Head of caudate nucleus (tissue), 42 donors: ENCODE results near the gene HSPB3.
"Not testable (repeated sequence)": the region's sequence is repeated elsewhere in the genome, so short reads cannot be mapped to it uniquely, and the experiment has no call there.

ENCODE experiments used
- DNase-seq, 42 donors: peaks; one replicate each; pipeline versions ENCODE4 v3.0.0 to v3.0.0-alpha.2; 2020 to 2021; ENCODE audit warnings: mixed read lengths in 7 of 42
- intact Hi-C: fragments of 100-400 bp; cut with DNase I; formaldehyde crosslinking; loops from one replicate; pipeline ENCODE4 v1.15.0; 2022

Gene HSPB3

GRCh38 chr5:54455413-54456157, at the start of gene HSPB3:
TSS of gene HSPB3 (plus strand) at chr5:54455699. CDS start at chr5:54455790, 91 bp downstream.
- peak in 3 of 42 donors; percentile 7 to 39 (median 19) for DNase-seq
- intact Hi-C loops = no loop called here

- DNase-seq = no peak
- intact Hi-C loops = no loop called here
Measured at GRCh38 chr5:54411176-54411575, 44.3 kb upstream of the HSPB3 start.

- intact Hi-C loops = no loop called here
- no peak for DNase-seq
Measured at GRCh38 chr5:54412913-54413312, 42.6 kb upstream of the HSPB3 start.

GRCh38 chr5:54415147-54415546, 40.4 kb upstream of the HSPB3 start:
- no peak for DNase-seq
- intact Hi-C loops = loop anchor here (5.0 kb wide), 1 partner anchor 173 kb away; no protein-coding TSS in a partner anchor

- DNase-seq = no peak
- intact Hi-C loops = loop anchor here (5.0 kb wide), 1 partner anchor 174 kb away; no protein-coding TSS in a partner anchor
Measured at GRCh38 chr5:54415896-54416601, 39.5 kb upstream of the HSPB3 start.

GRCh38 chr5:54419573-54420423, 35.7 kb upstream of the HSPB3 start:
- DNase-seq = peak in 17 of 42 donors; percentile 13 to 61 (median 23)
- intact Hi-C loops = loop anchor here (5.0 kb wide), 1 partner anchor 177 kb away; no protein-coding TSS in a partner anchor

GRCh38 chr5:54420511-54420910, 35.0 kb upstream of the HSPB3 start:
- intact Hi-C loops, DNase-seq: not testable (repeated sequence)

GRCh38 chr5:54421976-54422375, 33.5 kb upstream of the HSPB3 start:
- intact Hi-C loops = no loop called here
- no peak for DNase-seq

- intact Hi-C loops = no loop called here
- no peak for DNase-seq
Measured at GRCh38 chr5:54425258-54425657, 30.2 kb upstream of the HSPB3 start.

- intact Hi-C loops = no loop called here
- no peak for DNase-seq
Measured at GRCh38 chr5:54426209-54426608, 29.3 kb upstream of the HSPB3 start.

- DNase-seq, intact Hi-C loops: not testable (repeated sequence)
Measured at GRCh38 chr5:54434650-54435049, 20.8 kb upstream of the HSPB3 start.

- DNase-seq = no peak
- intact Hi-C loops = no loop called here
Measured at GRCh38 chr5:54438620-54439389, 16.7 kb upstream of the HSPB3 start.

- DNase-seq = no peak
- intact Hi-C loops = no loop called here
Measured at GRCh38 chr5:54440456-54440893, 15.0 kb upstream of the HSPB3 start.

- intact Hi-C loops = no loop called here
- no peak for DNase-seq
Measured at GRCh38 chr5:54442271-54442670, 13.2 kb upstream of the HSPB3 start.

- peak in 3 of 42 donors; percentile 7 to 33 (median 20) for DNase-seq
- intact Hi-C loops = no loop called here
Measured at GRCh38 chr5:54443270-54443669, 12.2 kb upstream of the HSPB3 start.

- no peak for DNase-seq
Measured at GRCh38 chr5:54445691-54446378, 9.7 kb upstream of the HSPB3 start.

GRCh38 chr5:54446379-54446732, 9.1 kb upstream of the HSPB3 start:
- intact Hi-C loops = no loop called here
- no peak for DNase-seq

More at GRCh38 chr5:54445691-54446378, 9.7 kb upstream of the HSPB3 start:
- intact Hi-C loops = no loop called here

- DNase-seq = no peak
- intact Hi-C loops = no loop called here
Measured at GRCh38 chr5:54449923-54450322, 5.6 kb upstream of the HSPB3 start.
